Measurements from ENCODE around the gene PSMC1.
"Not testable (repeated sequence)": the region's sequence is repeated elsewhere in the genome, so short reads cannot be mapped to it uniquely, and the experiment has no call there.

The PSMC1 gene

GRCh38 chr14:90242444-90242843 is 13.9 kb upstream of the PSMC1 start:
- TF ChIP-seq, protein P1, sequence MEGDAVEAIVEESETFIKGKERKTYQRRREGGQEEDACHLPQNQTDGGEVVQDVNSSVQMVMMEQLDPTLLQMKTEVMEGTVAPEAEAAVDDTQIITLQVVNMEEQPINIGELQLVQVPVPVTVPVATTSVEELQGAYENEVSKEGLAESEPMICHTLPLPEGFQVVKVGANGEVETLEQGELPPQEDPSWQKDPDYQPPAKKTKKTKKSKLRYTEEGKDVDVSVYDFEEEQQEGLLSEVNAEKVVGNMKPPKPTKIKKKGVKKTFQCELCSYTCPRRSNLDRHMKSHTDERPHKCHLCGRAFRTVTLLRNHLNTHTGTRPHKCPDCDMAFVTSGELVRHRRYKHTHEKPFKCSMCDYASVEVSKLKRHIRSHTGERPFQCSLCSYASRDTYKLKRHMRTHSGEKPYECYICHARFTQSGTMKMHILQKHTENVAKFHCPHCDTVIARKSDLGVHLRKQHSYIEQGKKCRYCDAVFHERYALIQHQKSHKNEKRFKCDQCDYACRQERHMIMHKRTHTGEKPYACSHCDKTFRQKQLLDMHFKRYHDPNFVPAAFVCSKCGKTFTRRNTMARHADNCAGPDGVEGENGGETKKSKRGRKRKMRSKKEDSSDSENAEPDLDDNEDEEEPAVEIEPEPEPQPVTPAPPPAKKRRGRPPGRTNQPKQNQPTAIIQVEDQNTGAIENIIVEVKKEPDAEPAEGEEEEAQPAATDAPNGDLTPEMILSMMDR (conservative IDR thresholded peaks at IDR 0.05; ENCODE audit: low read depth), result no peak
- DNase-seq (ENCODE audit: low spot score), result no peak
- CTCF ChIA-PET, result no interaction called here
- POLR2A ChIA-PET (ENCODE audit: low non-redundant PET), result no interaction called here
- no peak overlapping the region for H3K27ac ChIP-seq

DNA sequence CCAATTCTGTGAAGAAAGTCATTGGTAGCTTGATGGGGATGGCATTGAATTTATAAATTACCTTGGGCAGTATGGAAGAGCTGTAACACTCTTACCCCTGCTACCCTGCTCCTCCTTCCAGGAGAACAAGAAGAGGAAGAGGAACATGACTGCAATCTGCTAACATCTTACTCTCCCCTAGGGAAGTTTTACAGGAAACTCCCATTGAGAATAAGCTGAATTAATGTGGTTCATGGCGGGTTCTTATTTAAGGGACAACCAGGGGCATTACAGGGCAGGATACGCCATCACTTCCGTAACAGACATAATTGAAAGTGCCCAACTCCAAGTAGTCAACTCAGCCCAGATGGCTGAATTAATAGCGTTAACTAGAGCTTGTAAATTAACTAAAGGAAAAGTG is 9.4 kb upstream of the PSMC1 start:
- CTCF ChIA-PET, result no interaction called here
- H3K27ac ChIP-seq, result no peak overlapping the region
- no peak for DNase-seq (ENCODE audit: low spot score)
- TF ChIP-seq, protein P1 (conservative IDR thresholded peaks at IDR 0.05; ENCODE audit: low read depth), result no peak
- POLR2A ChIA-PET (ENCODE audit: low non-redundant PET), result no interaction called here

GRCh38 chr14:90247441-90247840 is 8.9 kb upstream of the PSMC1 start:
- CTCF ChIA-PET; DNase-seq (ENCODE audit: low spot score); H3K27ac ChIP-seq; POLR2A ChIA-PET (ENCODE audit: low non-redundant PET): not testable (repeated sequence)

- POLR2A ChIA-PET (ENCODE audit: low non-redundant PET), result no interaction called here
- no peak overlapping the region for H3K27ac ChIP-seq
- TF ChIP-seq, protein P1 (conservative IDR thresholded peaks at IDR 0.05; ENCODE audit: low read depth), result no peak
- no peak for DNase-seq (ENCODE audit: low spot score)
- CTCF ChIA-PET, result no interaction called here
Observed at GRCh38 chr14:90248594-90248993, 7.8 kb upstream of the PSMC1 start.

GRCh38 chr14:90253826-90254225 is 2.5 kb upstream of the PSMC1 start:
- H3K27ac ChIP-seq, result no peak overlapping the region
- TF ChIP-seq, protein P1 (conservative IDR thresholded peaks at IDR 0.05; ENCODE audit: low read depth), result no peak
- CTCF ChIA-PET, result interaction anchor here (0.5 to 0.9 kb wide), 2 partner anchors 280 to 1417 kb away, joined by 4 to 7 read pairs; no protein-coding TSS in a partner anchor
- POLR2A ChIA-PET (ENCODE audit: low non-redundant PET), result no interaction called here
- no peak for DNase-seq (ENCODE audit: low spot score)

DNA sequence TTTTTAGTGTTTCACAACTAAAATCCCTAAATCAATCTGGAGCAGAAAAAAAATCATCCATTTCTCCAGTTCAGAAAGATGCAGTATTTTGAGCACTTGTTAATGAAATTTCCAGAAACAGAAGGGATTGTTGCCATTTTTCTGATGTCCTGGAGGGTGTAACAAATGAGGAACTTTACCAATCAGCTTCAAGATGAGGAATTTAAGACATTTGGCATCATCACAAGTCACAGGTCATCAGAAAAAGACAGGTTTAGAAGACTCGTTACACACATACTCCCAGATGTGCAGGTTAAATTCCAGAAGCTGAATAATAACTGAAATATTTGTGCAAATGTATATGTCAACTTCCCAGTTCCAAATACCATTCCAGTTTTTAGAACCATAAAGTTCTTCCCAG is 482 bp upstream of the PSMC1 start:
- DNase-seq (ENCODE audit: low spot score), result peak; percentile 19
- POLR2A ChIA-PET (ENCODE audit: low non-redundant PET), result interaction anchor here (0.8 kb wide), 1 partner anchor 312 kb away, joined by 4 read pairs; no protein-coding TSS in a partner anchor
- CTCF ChIA-PET, result interaction anchor here (0.9 kb wide), 1 partner anchor 22 kb away, joined by 4 read pairs; no protein-coding TSS in a partner anchor
- H3K27ac ChIP-seq, result no peak overlapping the region
- TF ChIP-seq, protein P1 (conservative IDR thresholded peaks at IDR 0.05; ENCODE audit: low read depth), result no peak

DNA sequence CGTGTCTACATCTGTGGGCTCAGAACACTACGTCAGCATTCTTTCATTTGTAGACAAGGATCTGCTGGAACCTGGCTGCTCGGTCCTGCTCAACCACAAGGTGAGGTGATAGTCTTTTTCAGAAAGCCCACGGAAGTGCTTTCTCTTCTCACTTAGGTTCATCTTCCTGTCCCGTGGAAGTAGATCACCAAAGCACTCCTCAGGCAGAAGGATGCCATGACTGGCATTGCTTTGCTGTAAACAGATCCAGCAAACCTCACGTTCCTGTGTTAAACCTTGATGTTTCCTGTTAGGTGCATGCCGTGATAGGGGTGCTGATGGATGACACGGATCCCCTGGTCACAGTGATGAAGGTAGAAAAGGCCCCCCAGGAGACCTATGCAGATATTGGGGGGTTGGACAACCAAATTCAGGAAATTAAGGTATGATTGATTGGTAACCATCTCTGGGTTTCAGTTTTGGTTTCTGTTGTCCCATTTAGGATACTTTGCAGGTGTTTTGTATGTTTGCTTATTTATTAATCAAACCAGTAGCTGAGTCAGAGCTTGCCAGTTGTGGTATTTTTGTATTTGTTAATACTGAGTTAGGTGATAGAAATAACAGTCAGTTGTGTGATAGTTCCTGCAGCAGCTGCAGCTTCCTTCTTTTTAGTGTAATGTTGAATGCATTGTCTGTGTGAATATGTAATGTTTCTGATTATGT is 7.5 kb downstream of the PSMC1 start:
- H3K27ac ChIP-seq, result no peak overlapping the region
- CTCF ChIA-PET, result interaction anchor here (0.6 to 1.0 kb wide), 2 partner anchors 13 to 1273 kb away, joined by 3 read pairs; no protein-coding TSS in a partner anchor
- TF ChIP-seq, protein P1 (conservative IDR thresholded peaks at IDR 0.05; ENCODE audit: low read depth), result no peak
- POLR2A ChIA-PET (ENCODE audit: low non-redundant PET), result no interaction called here
- no peak for DNase-seq (ENCODE audit: low spot score)
